Neural cell (in vitro differentiated cells): ENCODE data around the gene DTX3L. TPM values are rescaled to one million over a fixed set of nuclear protein-coding genes. Genes with fewer than 3 reads are reported as not detected.

Source experiments
- H2AFZ ChIP-seq: fragments of 200-600, 300-800 bp; sonication (generic), shearing (Covaris generic); 2 replicates; pipeline ENCODE4 v1.6.0; 2014; ENCODE audit warnings: low read depth, mild to moderate bottlenecking, antibody characterized with exemption, low read length, moderate library complexity
- H3F3A ChIP-seq: fragments of 200-600 bp; shearing (Covaris generic); 2 replicates; pipeline ENCODE4 v1.6.1; 2016; ENCODE audit warnings: mild to moderate bottlenecking, moderate library complexity, mixed read lengths, antibody characterized with exemption, low read length; ENCODE audit not compliant: insufficient read depth, poor library complexity, severe bottlenecking
- H3K27ac ChIP-seq: fragments of 200-600, 300-800 bp; sonication (generic), shearing (Covaris generic); 2 replicates; pipeline ENCODE4 v1.5.1; 2014; ENCODE audit warnings: mild to moderate bottlenecking, low read length, moderate library complexity
- H3K27me3 ChIP-seq: fragments of 300-800, 200-600 bp; sonication (generic), shearing (Covaris generic); 2 replicates; pipeline ENCODE4 v1.6.0; 2014; ENCODE audit warnings: mild to moderate bottlenecking, low read depth, low read length, moderate library complexity; ENCODE audit not compliant: insufficient read depth
- H3K36me3 ChIP-seq: fragments of 300-800, 200-600 bp; sonication (generic), shearing (Covaris generic); 2 replicates; pipeline ENCODE4 v1.5.1; 2014; ENCODE audit warnings: mild to moderate bottlenecking, antibody characterized with exemption, low read length, moderate library complexity; ENCODE audit not compliant: insufficient read depth
- H3K4me2 ChIP-seq: fragments of 300-800, 200-600 bp; sonication (generic), shearing (Covaris generic); 2 replicates; pipeline ENCODE4 v1.6.0; 2014; ENCODE audit warnings: mild to moderate bottlenecking, low read length
- H3K4me3 ChIP-seq: fragments of 300-800, 200-600 bp; sonication (generic), shearing (Covaris generic); 2 replicates; pipeline ENCODE4 v1.5.1; 2014; ENCODE audit warnings: mild to moderate bottlenecking, low read length, moderate library complexity
- H3K79me2 ChIP-seq: fragments of 200-600 bp; shearing (Covaris generic); replicated peaks from 2 replicates; pipeline ENCODE4 v1.6.0; 2014; ENCODE audit warnings: mild to moderate bottlenecking, low read length, moderate library complexity; ENCODE audit not compliant: insufficient read depth
- H3K9ac ChIP-seq: fragments of 300-800, 200-600 bp; sonication (generic), shearing (Covaris generic); 2 replicates; pipeline ENCODE4 v1.6.1; 2016; ENCODE audit warnings: mild to moderate bottlenecking, low read length, mixed read lengths
- H3K9me2 ChIP-seq: fragments of 200-600 bp; shearing (Covaris generic); 2 replicates; pipeline ENCODE4 v1.6.1; 2016; ENCODE audit warnings: mild to moderate bottlenecking, low read length, mixed read lengths; ENCODE audit not compliant: insufficient read depth
- H3K9me3 ChIP-seq: fragments of 200-600, 300-800 bp; sonication (generic), shearing (Covaris generic); 2 replicates; pipeline ENCODE4 v1.6.1; 2016; ENCODE audit warnings: mild to moderate bottlenecking, mixed run types, low read length, moderate library complexity, mixed read lengths
- H4K20me1 ChIP-seq: fragments of 200-600 bp; shearing (Covaris generic); 2 replicates; pipeline ENCODE4 v1.6.1; 2016; ENCODE audit warnings: mild to moderate bottlenecking, mixed run types; ENCODE audit not compliant: insufficient read depth
- CTCF ChIP-seq: fragments of 450-650 bp; IDR thresholded peaks from 2 replicates; pipeline ENCODE4 v1.5.1; 2014; ENCODE audit warnings: antibody characterized with exemption, mild to moderate bottlenecking, moderate library complexity; ENCODE audit not compliant: poor library complexity, severe bottlenecking
- EP300 ChIP-seq: fragments of 450-650 bp; conservative IDR thresholded peaks from 2 replicates; pipeline ENCODE4 v1.6.1; 2014; ENCODE audit warnings: antibody characterized with exemption, mild to moderate bottlenecking, moderate library complexity; ENCODE audit not compliant: poor library complexity, severe bottlenecking
- EZH2 ChIP-seq: fragments of 200-600, 300-800 bp; shearing (Covaris generic), sonication (generic); IDR thresholded peaks from 2 replicates; pipeline ENCODE4 v1.6.1; 2014; ENCODE audit warnings: antibody characterized with exemption, low read length, borderline replicate concordance, mild to moderate bottlenecking; ENCODE audit not compliant: insufficient read depth, poor library complexity, severe bottlenecking
- MXI1 ChIP-seq: fragments of 450-650 bp; conservative IDR thresholded peaks from 2 replicates; pipeline ENCODE4 v1.6.1; 2014; ENCODE audit warnings: antibody characterized with exemption, mild to moderate bottlenecking; ENCODE audit not compliant: poor library complexity, severe bottlenecking
- POLR2AphosphoS5 ChIP-seq: IDR thresholded peaks from 2 replicates; pipeline ENCODE4 v1.6.1; 2012
- RAD21 ChIP-seq: fragments of 450-650 bp; conservative IDR thresholded peaks from 2 replicates; pipeline ENCODE4 v1.6.1; 2014; ENCODE audit warnings: antibody characterized with exemption, mild to moderate bottlenecking, moderate library complexity
- SMC3 ChIP-seq: fragments of 450-650 bp; conservative IDR thresholded peaks from 2 replicates; pipeline ENCODE4 v1.6.1; 2014; ENCODE audit warnings: antibody characterized with exemption, mild to moderate bottlenecking, moderate library complexity; ENCODE audit not compliant: poor library complexity
- TAF1 ChIP-seq: IDR thresholded peaks from 2 replicates; pipeline ENCODE4 v1.6.1; 2012; ENCODE audit warnings: low read depth
- polyA plus RNA-seq: library from polyadenylated mRNA; depleted of rRNA; stranded (reverse); fragments of >200 nt; gene quantifications from 2 replicates; pipeline ENCODE4 v1.2.3, GENCODE V29; 2014
- TF ChIP-seq, protein P1 (sequence below): IDR thresholded peaks from 2 replicates; pipeline ENCODE4 v1.6.1; 2012; ENCODE audit warnings: borderline replicate concordance

The DTX3L gene
- polyA plus RNA-seq, 1 donor from 2014 or later, result not detected

DNA sequence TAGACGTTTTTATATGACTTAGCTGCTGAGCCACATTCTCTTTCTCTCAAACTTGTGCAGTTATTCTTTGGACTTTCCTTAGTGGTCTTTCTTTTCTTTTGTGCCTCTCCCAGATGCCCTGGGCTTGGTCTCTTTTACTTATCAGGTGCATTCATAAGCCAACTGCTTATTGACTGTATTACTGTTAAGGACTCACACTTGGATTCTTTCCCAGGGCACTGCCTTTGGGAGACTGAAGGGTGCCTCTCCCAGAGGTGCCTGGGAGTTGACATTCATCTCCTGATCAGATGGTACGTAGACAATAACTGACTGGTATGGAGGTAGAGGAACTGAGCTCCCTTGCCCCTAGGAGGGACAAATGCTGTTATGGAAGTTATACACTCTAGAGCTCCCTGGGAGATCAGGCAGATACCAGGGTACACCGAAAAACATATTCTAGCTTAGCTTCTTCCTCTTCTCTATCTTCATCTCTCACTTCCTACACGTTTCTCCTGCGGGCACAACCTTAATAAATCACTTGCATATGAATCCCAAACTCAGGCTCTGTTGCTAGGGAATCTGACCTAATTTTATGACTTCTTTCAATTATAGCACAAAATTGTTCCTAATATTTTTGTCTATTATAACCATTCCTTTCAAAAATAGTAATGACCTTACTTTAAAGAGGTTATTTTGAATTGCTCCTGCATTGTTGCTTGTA is 38.0 kb downstream of the DTX3L start:
- H3K27ac ChIP-seq, result no peak overlapping the region
- TF ChIP-seq EP300 (no peak), MXI1 (no peak), POLR2AphosphoS5 (no peak), CTCF (no peak), RAD21 (no peak), SMC3 (no peak), TAF1 (no peak), EZH2 (no peak)
- TF ChIP-seq, protein P1, sequence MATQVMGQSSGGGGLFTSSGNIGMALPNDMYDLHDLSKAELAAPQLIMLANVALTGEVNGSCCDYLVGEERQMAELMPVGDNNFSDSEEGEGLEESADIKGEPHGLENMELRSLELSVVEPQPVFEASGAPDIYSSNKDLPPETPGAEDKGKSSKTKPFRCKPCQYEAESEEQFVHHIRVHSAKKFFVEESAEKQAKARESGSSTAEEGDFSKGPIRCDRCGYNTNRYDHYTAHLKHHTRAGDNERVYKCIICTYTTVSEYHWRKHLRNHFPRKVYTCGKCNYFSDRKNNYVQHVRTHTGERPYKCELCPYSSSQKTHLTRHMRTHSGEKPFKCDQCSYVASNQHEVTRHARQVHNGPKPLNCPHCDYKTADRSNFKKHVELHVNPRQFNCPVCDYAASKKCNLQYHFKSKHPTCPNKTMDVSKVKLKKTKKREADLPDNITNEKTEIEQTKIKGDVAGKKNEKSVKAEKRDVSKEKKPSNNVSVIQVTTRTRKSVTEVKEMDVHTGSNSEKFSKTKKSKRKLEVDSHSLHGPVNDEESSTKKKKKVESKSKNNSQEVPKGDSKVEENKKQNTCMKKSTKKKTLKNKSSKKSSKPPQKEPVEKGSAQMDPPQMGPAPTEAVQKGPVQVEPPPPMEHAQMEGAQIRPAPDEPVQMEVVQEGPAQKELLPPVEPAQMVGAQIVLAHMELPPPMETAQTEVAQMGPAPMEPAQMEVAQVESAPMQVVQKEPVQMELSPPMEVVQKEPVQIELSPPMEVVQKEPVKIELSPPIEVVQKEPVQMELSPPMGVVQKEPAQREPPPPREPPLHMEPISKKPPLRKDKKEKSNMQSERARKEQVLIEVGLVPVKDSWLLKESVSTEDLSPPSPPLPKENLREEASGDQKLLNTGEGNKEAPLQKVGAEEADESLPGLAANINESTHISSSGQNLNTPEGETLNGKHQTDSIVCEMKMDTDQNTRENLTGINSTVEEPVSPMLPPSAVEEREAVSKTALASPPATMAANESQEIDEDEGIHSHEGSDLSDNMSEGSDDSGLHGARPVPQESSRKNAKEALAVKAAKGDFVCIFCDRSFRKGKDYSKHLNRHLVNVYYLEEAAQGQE, result no peak
- no peak overlapping the region for H3K4me2 ChIP-seq
- H3K27me3 ChIP-seq, result no peaks in the 10 kb centered on the region
- no peaks in the 10 kb centered on the region for H3F3A ChIP-seq
- no peak overlapping the region for H2AFZ ChIP-seq
- H4K20me1 ChIP-seq, result no peaks in the 10 kb centered on the region
- no peaks in the 10 kb centered on the region for H3K36me3 ChIP-seq
- H3K4me3 ChIP-seq, result no peak overlapping the region
- H3K9me2 ChIP-seq, result no peaks in the 10 kb centered on the region
- H3K9ac ChIP-seq, result no peak overlapping the region
- H3K79me2 ChIP-seq, result no peaks in the 10 kb centered on the region
- H3K9me3 ChIP-seq, result no peaks in the 10 kb centered on the region

GRCh38 chr3:122603056-122603455 is 38.9 kb downstream of the DTX3L start:
- H3K9me2 ChIP-seq, result no peaks in the 10 kb centered on the region
- no peaks in the 10 kb centered on the region for H3F3A ChIP-seq
- H4K20me1 ChIP-seq, result no peaks in the 10 kb centered on the region
- no peak overlapping the region for H2AFZ ChIP-seq
- no peak overlapping the region for H3K4me2 ChIP-seq
- H3K9ac ChIP-seq, result no peak overlapping the region
- H3K9me3 ChIP-seq, result no peaks in the 10 kb centered on the region
- TF ChIP-seq SMC3 (no peak), TAF1 (no peak), MXI1 (no peak), CTCF (no peak), EZH2 (no peak), POLR2AphosphoS5 (no peak), EP300 (no peak), RAD21 (no peak)
- TF ChIP-seq, protein P1, result no peak
- H3K79me2 ChIP-seq, result no peaks in the 10 kb centered on the region
- H3K27me3 ChIP-seq, result no peaks in the 10 kb centered on the region
- no peak overlapping the region for H3K27ac ChIP-seq
- no peak overlapping the region for H3K4me3 ChIP-seq
- H3K36me3 ChIP-seq, result no peaks in the 10 kb centered on the region
